Effector CD4-positive, alpha-beta T cell (primary cell): ENCODE data around the gene KIAA1671.
A peak's percentile ranks its signal among the peaks of the same experiment; 100 is the strongest.

Source experiments
- DNase-seq: peaks from one replicate; pipeline ENCODE4 v3.0.0-alpha.2; 2020

KIAA1671 gene

DNA sequence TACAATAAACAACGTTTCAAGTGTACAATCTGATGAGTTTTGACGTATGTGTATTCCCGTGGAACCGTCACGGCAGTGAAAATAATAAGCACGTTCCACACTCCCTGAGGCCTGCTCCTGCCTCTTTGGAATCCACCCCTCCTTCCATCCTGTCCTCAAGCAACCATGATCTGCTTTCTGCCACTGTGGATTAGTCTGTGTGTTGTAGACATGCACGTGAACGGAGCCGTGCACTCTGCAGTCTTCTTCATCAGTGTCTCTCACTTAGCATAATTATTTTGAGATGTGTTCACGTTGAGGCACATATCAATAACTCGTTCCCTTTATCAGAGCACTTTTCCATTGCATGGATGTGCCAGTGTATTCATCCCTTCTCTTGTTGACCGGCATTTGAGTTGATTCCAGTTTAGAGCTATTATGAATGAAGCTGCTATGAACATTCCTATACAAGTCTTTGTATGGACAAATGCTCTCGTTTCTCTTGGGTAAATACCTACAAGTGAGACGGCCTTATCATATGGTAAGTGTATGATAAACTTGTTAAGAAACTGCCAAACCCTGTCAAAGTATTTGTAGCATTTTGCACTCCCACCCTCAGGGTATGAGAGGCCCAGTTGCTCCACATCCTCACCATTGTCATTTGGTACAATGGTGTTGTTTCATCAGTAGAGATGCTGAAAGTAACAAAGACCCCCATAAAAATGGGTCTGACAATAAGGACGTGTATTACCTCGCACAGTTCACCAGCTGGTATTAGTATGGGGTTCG lies 144.3 kb downstream of the KIAA1671 start:
- no peak for DNase-seq

DNA sequence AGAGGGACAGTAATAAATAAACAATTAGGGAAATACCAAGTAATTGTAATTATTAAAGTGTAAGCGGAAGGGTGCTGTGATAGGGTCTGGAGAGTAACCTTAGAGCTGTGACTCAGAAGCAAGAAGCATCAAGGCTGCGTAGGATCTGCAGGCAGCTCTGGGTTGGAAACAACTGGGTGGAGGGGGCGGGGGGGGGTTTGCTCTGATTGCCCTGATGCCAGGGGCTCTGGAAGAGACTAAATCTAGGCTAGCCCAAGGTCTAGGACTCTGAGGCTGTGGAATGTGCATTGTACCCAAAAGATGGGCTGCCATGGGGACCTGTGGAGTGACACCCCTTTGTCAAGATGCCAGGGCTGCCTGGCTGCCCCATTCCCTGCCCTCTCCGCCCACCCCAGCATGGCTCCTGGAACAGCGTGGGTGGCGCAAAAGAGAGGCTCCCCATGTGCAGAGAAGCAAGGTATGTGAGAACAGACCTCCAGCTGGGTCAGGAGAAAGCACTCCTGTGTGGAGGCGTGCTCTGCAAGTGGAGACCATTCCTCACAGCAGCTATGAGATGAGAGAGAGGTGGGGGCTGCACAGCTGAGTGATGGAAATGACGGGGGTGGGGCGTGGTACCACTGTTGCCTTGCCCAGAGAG lies 146.0 kb downstream of the KIAA1671 start:
- no peak for DNase-seq

DNA sequence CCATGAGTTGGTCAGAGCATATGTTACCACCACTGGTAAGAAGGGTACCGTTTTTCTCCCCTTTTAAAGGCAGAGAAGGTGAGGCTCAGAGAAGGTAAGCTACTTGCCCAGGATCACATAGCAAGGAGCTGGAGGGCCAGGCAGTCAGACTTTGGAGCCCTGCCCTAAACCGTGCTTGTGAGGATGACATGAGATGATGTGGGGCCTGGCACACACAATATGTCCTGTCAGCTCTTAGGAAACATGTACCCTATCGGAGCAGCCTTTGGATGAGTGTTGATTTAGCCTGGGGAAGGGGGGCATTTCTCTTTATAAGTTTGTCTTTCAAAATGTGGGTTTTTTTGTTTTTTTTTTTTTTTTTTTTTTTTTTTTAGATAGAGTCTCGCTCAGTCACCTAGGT lies 146.7 kb downstream of the KIAA1671 start:
- DNase-seq, result no peak

DNA sequence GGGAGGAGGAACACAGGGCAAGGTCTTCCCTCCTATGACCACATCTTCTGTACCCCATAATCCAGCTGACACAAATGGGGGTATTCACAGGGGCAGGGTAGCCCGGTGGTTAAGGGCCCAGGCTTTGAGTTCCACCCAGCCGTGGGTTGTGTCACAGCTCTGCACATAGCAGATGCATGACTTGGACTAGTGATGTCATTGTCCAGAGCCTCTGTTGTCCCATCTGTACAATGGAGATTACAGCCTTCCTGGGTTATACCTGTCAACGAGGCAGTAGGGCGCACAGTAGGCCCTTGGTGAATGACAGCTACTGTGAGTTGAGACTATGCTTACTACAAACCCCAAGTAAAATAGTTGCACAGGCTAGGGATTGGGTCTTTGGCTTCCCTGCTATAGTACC lies 147.9 kb downstream of the KIAA1671 start:
- DNase-seq, result no peak

DNA sequence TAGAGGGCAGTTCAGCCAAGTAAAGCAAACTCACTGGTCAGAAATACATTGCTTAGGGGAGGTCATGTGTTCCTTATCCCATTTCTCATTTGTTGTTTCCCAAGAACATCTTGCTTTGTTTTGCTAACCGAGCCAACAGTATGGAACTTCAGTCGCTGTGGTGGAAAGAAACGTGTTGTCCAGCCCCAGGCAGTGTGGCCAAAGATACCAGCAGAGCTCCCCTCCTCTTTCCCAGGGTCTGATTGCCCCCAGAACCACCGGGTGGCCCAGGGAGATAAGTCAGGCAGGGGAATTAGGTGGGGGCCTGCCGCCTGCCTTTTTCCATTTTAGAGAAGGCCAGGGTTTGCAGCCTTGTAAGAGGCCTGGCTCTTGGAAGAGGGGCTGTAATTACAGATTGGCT lies 148.4 kb downstream of the KIAA1671 start:
- no peak for DNase-seq

DNA sequence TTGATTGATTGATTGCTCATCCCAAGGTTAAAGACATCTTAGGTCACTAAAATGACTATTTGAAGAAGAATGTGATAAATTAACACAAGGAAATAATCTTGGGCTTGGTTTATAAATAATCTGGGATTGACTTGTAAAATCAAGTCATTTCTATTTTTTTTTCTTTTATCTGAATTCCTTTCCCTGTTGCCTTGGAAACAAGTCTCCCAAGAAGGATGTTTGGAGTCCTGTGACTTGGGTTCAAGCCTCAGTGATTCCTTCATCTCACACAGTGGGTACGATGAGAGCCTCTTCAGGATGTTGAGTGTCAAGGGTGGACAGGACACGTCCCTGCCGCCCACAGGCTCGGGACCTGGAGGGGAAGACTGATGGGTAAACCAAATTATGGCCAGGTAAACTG lies 149.0 kb downstream of the KIAA1671 start:
- no peak for DNase-seq

DNA sequence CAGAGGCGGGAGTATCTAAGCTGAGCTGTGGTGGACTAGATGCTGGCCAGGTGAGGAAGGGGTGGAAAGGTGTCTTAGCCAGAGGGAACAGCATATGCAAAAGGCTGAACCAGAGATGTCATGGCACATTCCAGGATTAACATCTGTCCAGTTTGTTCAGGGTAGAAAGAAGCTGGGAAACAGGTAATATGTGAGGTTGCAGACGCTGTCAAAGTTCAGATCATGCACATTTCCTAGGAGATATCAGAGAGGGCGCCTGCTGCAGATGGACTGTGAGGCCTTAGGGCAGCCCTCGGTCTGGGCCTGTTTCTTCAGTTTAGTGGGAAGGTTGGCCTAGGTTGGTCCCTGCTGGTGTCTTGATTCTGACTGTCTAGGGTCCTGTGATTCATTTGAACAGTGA lies 149.5 kb downstream of the KIAA1671 start:
- DNase-seq, result no peak

DNA sequence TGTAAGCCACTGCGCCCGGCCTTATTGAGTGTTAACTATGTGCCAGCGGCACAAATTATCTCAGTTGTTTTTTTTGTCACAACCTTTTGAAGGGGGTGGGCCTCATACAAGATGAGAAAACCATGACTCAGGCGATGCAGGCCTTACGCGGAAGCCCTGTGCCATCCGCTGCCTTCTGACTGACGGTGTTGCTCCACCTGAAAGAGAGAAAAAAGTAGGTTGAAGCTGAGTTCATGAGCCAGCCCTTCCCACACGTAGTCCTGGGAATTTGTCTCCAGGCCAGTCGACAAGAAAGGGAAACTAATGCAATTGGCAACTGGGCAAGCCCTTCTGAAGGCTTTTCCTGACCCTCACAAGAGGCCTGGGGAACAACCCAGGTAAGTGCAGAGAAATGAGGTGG lies 150.2 kb downstream of the KIAA1671 start:
- DNase-seq, result no peak

DNA sequence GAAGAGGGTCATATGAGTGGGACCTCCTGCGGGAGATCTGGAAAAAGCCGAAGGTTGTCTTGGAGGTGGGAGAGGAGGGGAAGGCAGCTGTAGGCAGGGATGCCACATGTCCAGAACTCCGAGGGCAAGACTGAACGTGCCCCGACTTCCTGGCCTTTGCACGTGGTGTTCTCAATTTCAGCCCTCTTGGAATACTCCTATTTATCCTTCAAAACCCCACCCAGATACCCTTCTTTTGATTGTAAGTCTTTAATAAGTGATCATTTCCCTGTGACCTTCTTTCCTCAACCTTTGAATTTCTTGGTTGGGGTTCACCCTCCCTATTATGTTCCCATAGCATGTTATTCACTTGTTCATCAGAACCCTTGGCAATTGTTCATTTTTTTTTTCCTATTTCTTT lies 151.9 kb downstream of the KIAA1671 start:
- no peak for DNase-seq

DNA sequence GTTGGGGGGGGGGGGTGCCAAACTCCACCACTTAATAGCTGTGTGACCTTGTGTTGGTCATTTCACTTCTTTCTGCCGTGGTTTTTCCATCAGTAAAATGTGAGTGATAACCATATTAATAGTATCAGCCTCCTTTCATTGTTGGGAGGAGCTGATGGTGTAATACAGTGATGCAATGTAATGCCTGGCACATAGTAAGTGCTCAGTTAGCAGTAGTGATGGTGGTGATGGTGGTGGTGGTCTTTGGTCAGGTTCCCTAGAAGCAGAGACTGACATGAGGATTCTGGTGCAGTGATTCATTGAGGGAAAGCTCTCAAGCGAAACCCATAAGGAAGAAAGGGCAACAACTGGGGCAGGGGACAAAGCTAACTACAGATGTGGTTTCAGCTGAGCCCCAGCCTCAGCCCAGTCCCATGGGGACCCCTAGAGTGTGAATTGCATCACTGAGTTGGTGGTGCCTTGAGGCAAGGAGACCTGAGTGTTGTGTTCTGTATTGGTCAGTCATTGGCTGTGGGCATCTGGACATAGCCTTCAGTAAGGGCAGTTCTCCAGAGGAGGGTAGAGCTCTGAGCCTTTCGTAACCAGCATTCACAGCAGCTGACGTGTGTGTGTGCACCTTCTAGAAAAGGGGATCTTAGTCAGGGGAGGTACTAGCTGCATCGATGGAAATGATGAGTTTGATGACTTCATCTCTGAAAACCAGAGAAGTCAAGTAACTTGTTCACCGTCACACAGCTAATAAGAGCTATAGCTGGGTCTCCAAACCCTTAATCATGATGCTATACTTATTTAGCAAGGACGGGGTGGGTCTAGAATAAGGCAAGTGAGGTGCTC lies 153.5 kb downstream of the KIAA1671 start:
- DNase-seq, result no peak

DNA sequence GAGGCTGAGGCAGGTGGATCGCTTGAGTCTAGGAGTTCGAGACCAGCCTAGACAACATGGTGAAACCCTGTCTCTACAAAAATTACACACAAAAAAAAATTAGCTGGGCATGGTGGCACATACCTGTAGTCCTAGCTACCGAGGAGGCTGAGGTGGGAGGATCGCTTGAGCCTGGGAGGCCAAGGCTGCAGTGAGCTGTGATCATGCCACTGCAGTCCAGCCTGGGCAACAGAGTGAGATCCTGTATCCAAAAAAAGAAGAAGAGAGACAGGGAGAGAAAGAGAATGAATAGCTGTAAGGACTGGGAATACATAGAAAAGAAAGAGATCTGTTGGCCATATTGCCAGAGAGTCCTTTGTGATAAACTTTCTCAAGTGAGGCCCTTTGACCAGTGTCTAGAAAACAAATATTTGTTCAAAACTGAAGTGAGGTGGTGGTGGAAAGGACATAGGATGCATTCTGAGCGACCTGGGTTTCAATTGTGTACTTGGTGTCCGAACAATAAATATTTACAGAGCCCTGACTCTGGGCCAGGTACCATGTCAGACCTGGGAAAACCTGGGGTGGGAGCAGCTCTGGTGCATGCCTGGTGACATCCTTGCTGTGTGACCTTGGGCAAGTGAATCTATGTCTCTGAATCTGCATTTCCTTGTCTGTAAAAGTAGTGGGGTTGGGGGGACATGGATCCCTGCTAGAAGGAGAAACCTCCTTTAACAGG lies 157.5 kb downstream of the KIAA1671 start:
- no peak for DNase-seq

DNA sequence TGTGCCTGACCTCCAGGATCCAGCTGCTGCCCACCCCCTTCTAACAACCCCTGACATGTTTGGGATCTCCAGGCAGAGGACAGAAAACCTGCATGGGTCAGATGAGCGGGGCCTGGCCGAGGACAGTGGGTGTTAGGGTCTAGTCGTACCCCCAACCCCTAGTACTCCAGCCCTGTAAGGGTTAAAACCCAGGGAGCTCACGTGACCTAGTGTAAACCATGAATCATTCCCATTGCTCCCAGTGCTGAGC lies 158.0 kb downstream of the KIAA1671 start:
- no peak for DNase-seq

DNA sequence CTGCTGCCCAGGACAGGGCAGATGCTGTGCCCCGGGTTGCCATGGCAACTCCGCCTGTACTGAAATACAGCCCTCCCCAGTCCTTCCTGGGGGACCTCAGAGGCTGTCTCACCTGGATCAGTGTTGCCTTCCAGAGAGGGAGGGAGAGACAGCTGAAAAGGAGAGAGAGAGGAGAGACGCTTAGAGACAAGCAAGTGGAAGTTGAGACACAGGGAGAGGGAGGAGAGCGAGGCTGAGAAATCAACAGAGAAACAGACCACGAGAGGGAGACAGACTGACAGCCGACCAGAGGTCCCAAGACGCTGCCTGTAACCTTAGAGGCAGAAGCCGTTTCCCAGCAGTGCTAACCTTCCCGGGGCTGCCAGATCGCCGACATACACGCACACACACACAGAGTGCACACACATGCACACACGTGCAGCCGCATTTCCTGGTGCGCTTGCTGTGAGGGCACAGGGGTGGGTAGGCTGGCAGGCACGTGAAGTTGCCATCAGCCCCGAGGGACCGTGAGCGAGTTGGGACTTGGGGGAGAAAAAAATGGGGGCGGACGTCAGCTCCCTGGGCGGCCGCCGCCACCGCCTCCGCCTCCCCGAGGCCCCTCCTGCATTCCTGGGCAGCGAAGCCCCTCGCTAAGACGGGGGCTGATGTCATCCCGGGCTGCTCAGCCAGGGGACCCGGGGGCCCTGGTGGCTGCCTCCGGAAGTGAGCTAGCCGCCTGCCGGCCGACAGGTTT lies 158.5 kb downstream of the KIAA1671 start:
- peak; percentile 17 for DNase-seq

DNA sequence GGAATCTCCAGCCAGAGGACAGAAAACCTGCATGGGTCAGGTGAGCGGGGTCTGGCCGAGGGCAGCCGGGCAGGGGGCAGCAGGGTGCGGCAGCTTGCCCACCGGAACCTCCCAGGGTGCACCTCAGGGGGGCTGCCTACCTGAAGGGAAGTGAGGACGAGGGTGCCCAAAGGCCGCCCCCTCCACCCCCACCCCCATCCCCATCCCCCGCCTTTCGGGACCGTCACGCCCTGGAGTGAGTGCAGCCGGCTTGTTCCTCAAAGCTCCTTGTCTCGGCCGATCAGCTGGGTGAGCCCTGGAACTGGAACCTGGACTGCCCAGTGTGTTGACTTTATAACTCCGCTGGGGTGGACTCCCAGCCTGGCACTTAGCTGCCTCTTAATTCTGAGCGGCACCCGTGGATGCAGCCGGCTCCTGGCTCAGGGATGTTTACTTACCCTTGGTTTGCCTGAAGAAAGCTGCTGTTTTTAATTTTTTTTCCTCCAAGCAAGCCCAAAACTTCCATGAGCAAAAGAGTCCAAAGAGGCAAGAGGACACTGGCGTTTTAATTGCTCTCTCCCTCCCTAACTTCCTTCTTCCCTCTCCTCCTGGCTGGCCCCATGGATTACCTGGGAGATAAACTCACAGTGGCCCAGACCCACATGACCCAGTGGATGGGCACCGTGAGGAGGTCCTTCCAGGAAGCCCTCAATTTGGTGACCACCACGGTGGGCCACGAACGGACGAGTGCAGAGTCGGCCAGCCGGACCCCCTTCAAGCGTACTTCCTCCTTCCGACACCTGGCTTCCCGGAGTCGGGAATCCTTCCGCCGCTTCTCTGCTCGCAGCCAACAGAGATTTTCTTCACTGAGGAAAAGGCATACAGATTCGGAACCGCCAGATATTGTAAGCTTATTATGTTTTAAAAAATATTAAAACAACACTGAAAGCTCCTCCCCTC lies 159.3 kb downstream of the KIAA1671 start:
- DNase-seq, result no peak

DNA sequence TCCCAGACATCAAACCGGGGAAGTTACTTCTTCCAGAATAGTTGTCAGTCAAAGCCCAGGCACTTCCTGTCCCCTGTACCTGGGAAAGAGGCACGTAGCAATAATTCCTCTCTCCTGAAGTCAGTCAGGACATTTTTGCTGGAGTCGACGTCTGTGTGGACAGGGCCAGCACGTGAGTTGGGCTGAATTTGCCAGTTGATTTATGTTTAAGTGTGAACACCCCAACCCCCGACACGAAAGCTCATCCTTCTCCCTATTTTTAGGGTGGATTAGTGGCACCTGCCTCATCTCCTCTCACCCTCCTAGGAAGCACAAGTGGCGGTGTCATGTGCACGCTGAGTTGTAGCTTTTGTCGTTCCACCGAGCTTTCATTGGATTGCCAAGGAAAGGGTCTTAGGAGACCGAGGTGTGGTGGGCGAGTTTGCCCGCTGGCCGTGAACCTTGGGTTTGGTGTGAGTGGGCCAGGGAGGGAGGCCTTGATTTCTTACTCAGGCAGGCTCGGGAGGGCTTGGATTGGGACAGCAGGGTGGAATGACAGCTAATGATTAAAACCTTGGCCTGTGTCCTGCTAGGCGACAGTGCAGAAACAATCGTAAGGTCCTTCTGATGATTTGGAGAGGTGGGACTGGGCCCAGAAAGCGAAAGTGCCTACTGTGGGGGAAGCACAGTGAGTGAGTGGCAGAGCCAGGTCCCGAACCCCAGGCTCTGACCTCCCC lies 160.2 kb downstream of the KIAA1671 start:
- DNase-seq, result no peak

DNA sequence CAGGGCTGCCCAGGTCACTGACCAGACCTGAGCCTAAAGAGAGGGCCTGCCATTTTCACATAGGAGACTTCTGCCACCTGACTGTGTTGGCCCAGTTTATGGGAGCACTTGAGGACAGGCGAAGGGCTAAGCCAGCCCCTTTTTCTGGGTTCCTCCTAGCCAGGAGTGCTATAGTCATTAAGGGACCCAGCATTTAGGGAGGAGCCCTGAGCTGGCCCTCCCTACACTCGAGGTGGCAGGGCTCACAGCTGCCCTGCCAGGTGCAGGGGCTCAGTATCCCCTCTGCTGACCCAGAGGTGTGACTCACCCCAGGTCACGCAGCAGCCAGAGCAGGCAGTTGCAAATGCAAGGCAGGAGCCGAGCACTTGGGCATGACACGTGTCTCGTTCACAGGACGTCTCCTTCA lies 160.8 kb downstream of the KIAA1671 start:
- no peak for DNase-seq

DNA sequence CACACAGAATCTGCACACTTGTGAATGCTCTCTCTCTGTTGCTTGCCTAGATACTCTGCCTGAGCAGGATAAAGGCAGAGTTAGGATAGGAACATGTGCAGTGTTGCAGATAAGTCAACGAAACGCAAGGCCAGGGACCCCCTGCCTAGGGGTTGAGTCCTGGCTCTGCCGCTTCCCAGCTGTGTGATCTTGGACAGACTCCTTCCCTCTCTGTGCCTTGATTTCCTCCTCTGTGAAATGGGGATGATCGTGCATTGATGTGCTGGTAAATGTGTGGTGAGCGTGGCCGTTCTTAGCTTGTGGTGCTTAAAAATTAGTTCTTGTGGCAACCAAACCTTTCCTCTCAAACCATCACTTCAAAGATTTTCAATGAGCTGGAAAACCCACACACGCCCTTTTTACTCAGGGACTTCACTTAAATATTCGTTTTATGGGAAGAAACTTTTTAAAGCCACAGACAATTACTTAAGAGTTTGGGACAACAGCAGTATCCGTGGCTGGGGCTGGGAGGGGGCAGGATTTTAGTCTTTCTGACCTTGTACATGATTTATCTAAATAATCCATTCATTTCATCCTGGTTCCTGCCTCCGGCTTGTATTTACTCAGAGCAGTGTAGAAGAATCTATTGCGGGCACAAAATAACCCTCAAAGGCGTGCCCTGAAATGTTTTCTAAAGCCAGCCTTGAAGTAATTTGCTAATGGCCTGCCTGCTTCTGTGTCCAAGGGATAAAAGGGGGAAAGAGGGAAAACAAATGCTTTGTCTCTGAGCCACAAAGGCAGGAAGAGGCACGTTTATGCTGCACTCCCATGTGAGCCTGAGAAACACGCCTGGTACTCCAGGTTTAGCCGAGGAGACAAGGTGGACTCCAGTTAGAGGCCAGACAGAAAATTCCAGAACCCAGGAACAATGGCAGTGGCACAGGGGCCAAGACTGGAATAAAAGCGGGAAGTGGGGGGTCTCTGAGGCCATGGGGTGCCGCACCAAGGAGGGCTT lies 162.2 kb downstream of the KIAA1671 start:
- no peak for DNase-seq

DNA sequence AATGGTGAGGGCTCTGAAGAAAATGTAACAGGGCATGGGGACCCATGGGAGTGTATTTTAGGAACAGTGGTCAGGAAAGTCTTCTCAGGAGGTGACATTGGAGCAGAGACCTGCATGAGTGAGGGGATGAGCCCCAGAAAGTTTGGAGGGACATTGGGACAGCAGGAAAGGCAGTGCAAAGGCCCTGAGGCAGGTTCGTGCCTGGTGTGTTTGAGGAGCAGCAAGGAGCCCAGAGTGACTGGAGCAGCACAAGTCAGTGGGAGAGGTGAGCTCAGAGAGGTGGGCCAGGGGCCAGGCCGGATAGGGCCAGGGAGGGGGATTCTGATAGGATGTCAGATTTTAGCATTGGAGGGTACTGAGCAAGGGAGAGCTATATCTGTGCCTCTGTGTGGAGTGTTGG lies 167.1 kb downstream of the KIAA1671 start:
- no peak for DNase-seq

DNA sequence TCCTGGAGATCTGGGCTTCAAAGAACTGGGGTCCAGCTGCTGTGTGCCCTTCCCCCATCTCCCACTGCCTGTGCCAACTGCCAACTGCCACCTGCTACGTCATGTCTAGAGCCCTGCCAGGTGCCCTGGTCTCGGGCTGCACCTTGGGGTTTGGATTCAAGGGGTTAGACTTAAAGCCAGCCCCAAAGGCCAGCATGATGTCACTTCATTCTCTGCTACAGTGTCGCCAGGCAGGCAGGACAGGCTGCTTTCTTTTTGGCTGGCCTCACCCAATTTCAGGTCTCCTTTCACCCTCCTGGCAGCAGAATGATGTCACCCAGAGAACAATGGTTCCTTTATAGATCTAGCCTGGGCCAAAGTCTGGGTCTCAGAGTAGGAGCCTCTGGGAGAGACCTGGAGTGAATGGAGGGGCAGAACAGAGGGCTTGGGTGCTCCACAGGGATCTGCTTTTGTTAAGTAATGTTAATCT lies 167.6 kb downstream of the KIAA1671 start:
- DNase-seq, result no peak
